ENCODE results near the gene BRF1.

The BRF1 gene

DNA sequence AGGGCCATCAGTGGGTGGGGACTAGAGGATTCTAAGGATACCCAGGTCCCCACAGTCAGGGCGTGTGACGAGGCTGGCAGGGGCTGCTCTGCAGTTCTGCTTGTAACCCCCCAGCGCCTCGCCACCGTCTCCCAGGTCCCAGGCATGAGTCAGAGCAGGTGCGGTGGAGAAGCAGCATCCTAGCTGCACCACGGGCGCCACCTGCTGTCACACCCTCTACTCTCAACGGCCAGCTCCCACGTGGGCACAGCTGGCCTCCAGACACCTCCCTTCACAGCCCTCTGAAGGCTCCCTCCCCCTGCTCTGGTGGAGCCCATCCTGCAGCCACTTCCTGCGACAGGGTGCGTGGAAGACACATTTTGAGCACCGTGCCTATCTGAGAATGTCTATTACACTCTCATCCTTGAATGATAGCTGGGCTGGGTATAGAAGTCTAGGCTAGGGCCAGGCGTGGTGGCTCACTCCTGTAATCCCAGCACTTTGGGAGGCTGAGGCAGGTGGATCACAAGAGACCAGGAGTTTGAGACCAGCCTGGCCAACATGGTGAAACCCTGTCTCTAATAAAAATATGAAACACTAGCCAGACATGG is 112.8 kb downstream of the BRF1 start:
- Histone ChIP-seq H3K27ac (ENCODE audit: low read length) (no peak overlapping the region), H3K4me1 (ENCODE audit: control insufficient read depth, insufficient read depth, low read length) (no peaks in the 10 kb centered on the region), H3K9ac (ENCODE audit: low read length in 2 of 2) (no peak overlapping the region), H3K4me3 (ENCODE audit: low read length in 2 of 2) (no peak overlapping the region), H3K9me3 (ENCODE audit: control insufficient read depth in 2 of 2, low read length in 2 of 2) (peaks cover 0 to 5% of the 10 kb centered on the region in 2 donors), H3K36me3 (ENCODE audit: control insufficient read depth in 2 of 2, insufficient read depth in 2 of 2, low read length in 2 of 2) (no peaks in the 10 kb centered on the region), H3K27me3 (ENCODE audit: control insufficient read depth in 1 of 2, insufficient read depth in 2 of 2, low read length in 2 of 2) (peaks cover 2 to 15% of the 10 kb centered on the region in 2 donors)

DNA sequence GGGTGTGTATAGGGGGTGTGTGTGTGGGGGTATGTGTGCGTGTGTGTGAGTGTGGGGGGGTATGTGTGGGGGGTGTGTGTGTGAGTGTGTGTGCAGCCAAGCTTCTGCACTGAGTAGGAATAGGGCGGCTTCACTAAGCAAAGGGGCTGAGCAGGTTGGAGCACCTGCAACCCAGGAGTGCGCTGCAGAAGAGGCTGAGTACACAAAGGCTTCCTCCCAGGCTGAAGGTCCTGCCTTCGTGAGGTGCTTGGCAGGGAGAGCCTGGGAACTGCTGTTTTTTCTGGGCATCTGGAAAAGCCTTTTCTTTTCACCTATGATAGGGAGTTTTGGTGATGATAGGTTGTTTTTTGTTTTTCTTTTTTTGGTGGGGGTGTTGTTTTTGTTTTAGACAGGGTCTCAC is 113.7 kb downstream of the BRF1 start:
- H3K9ac ChIP-seq (ENCODE audit: low read length in 2 of 2): no peak overlapping the region
- H3K9me3 ChIP-seq (ENCODE audit: control insufficient read depth in 2 of 2, low read length in 2 of 2): peaks cover 0 to 5% of the 10 kb centered on the region in 2 donors
- H3K36me3 ChIP-seq (ENCODE audit: control insufficient read depth in 2 of 2, insufficient read depth in 2 of 2, low read length in 2 of 2): no peaks in the 10 kb centered on the region
- no peaks in the 10 kb centered on the region for H3K4me1 ChIP-seq (ENCODE audit: control insufficient read depth, insufficient read depth, low read length)
- peaks cover 2 to 11% of the 10 kb centered on the region in 2 donors for H3K27me3 ChIP-seq (ENCODE audit: control insufficient read depth in 1 of 2, insufficient read depth in 2 of 2, low read length in 2 of 2)
- no peak overlapping the region for H3K27ac ChIP-seq (ENCODE audit: low read length)
- H3K4me3 ChIP-seq (ENCODE audit: low read length in 2 of 2): no peak overlapping the region

DNA sequence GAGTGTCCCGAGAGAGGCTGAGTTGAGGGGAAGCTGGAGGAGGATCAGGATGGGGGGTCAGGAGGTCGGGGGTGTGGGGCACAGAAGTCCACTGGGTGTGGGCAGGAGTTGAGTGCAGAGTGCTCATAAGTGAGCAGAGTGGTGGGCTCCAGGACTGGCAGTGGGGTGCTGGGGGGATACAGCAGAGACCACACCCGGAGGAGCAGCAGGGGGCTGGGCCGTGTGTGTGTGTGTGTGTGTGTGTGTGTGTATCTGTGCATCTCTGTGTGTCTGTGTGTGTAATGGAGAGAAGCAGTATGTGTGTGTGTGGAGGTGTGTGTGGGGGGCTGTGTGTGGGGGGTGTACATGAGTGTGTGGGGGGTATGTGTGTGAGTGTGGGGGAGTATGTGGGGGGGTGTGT is 114.8 kb downstream of the BRF1 start:
- Histone ChIP-seq H3K9ac (ENCODE audit: low read length in 2 of 2) (no peak overlapping the region), H3K27me3 (ENCODE audit: control insufficient read depth in 1 of 2, insufficient read depth in 2 of 2, low read length in 2 of 2) (peaks cover 0 to 7% of the 10 kb centered on the region in 2 donors), H3K9me3 (ENCODE audit: control insufficient read depth in 2 of 2, low read length in 2 of 2) (peaks cover 0 to 5% of the 10 kb centered on the region in 2 donors)

GRCh38 chr14:105185001-105185400 is 115.8 kb downstream of the BRF1 start:
- no peak overlapping the region for H3K4me3 ChIP-seq (ENCODE audit: low read length in 2 of 2)

More for the DNA sequence above, 114.8 kb downstream of the BRF1 start:
- Histone ChIP-seq H3K36me3 (ENCODE audit: control insufficient read depth in 2 of 2, insufficient read depth in 2 of 2, low read length in 2 of 2) (no peaks in the 10 kb centered on the region), H3K27ac (ENCODE audit: low read length) (no peak overlapping the region), H3K4me1 (ENCODE audit: control insufficient read depth, insufficient read depth, low read length) (no peaks in the 10 kb centered on the region), H3K4me3 (ENCODE audit: low read length in 2 of 2) (no peak overlapping the region)

DNA sequence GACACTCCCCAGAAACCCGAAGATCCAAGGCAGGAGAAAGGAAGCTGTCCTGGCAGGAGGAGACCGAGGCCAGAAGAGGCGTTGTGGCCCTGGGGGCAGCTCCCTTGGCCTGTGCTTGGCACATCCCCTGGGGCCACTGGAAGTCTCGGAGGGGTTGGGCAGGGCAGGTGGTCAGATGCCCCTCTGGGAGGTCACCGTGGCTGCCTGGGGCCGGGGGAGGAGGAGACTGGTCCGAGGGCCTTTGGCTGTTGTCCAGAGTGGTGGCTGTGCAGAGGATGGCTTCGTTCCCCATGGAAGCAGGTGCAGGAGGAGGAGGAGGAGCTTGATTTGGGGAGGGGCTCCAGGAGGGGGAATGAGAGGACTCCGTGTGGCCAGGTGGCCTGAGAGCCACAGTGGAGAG is 116.3 kb downstream of the BRF1 start:
- Histone ChIP-seq H3K4me1 (ENCODE audit: control insufficient read depth, insufficient read depth, low read length) (peaks cover 6% of the 10 kb centered on the region), H3K9ac (ENCODE audit: low read length in 2 of 2) (no peak overlapping the region), H3K36me3 (ENCODE audit: control insufficient read depth in 2 of 2, insufficient read depth in 2 of 2, low read length in 2 of 2) (no peaks in the 10 kb centered on the region), H3K27me3 (ENCODE audit: control insufficient read depth in 1 of 2, insufficient read depth in 2 of 2, low read length in 2 of 2) (peaks cover 6 to 9% of the 10 kb centered on the region in 2 donors), H3K27ac (ENCODE audit: low read length) (no peak overlapping the region), H3K4me3 (ENCODE audit: low read length in 2 of 2) (no peak overlapping the region), H3K9me3 (ENCODE audit: control insufficient read depth in 2 of 2, low read length in 2 of 2) (peaks cover 0 to 5% of the 10 kb centered on the region in 2 donors)

More at GRCh38 chr14:105185001-105185400, 115.8 kb downstream of the BRF1 start:
- peaks cover 6% of the 10 kb centered on the region for H3K4me1 ChIP-seq (ENCODE audit: control insufficient read depth, insufficient read depth, low read length)
- H3K27ac ChIP-seq (ENCODE audit: low read length): no peak overlapping the region
- no peak overlapping the region for H3K9ac ChIP-seq (ENCODE audit: low read length in 2 of 2)
- peaks cover 2 to 9% of the 10 kb centered on the region in 2 donors for H3K27me3 ChIP-seq (ENCODE audit: control insufficient read depth in 1 of 2, insufficient read depth in 2 of 2, low read length in 2 of 2)
- H3K36me3 ChIP-seq (ENCODE audit: control insufficient read depth in 2 of 2, insufficient read depth in 2 of 2, low read length in 2 of 2): no peaks in the 10 kb centered on the region
- H3K9me3 ChIP-seq (ENCODE audit: control insufficient read depth in 2 of 2, low read length in 2 of 2): peaks cover 0 to 5% of the 10 kb centered on the region in 2 donors

GRCh38 chr14:105182296-105183020 is 118.3 kb downstream of the BRF1 start:
- peaks cover 6% of the 10 kb centered on the region for H3K4me1 ChIP-seq (ENCODE audit: control insufficient read depth, insufficient read depth, low read length)
- H3K27ac ChIP-seq (ENCODE audit: low read length): no peak overlapping the region
- H3K9me3 ChIP-seq (ENCODE audit: control insufficient read depth in 2 of 2, low read length in 2 of 2): no peaks in the 10 kb centered on the region
- peaks cover 4 to 6% of the 10 kb centered on the region in 2 donors for H3K27me3 ChIP-seq (ENCODE audit: control insufficient read depth in 1 of 2, insufficient read depth in 2 of 2, low read length in 2 of 2)
- H3K4me3 ChIP-seq (ENCODE audit: low read length in 2 of 2): no peak overlapping the region
- no peak overlapping the region for H3K9ac ChIP-seq (ENCODE audit: low read length in 2 of 2)
- no peaks in the 10 kb centered on the region for H3K36me3 ChIP-seq (ENCODE audit: control insufficient read depth in 2 of 2, insufficient read depth in 2 of 2, low read length in 2 of 2)

GRCh38 chr14:105181549-105182295 is 119.1 kb downstream of the BRF1 start:
- H3K36me3 ChIP-seq (ENCODE audit: control insufficient read depth in 2 of 2, insufficient read depth in 2 of 2, low read length in 2 of 2): no peaks in the 10 kb centered on the region
- no peak overlapping the region for H3K4me3 ChIP-seq (ENCODE audit: low read length in 2 of 2)
- H3K9me3 ChIP-seq (ENCODE audit: control insufficient read depth in 2 of 2, low read length in 2 of 2): no peaks in the 10 kb centered on the region
- peaks cover 2 to 6% of the 10 kb centered on the region in 2 donors for H3K27me3 ChIP-seq (ENCODE audit: control insufficient read depth in 1 of 2, insufficient read depth in 2 of 2, low read length in 2 of 2)
- no peak overlapping the region for H3K27ac ChIP-seq (ENCODE audit: low read length)
- H3K9ac ChIP-seq (ENCODE audit: low read length in 2 of 2): no peak overlapping the region
- H3K4me1 ChIP-seq (ENCODE audit: control insufficient read depth, insufficient read depth, low read length): peaks cover 6% of the 10 kb centered on the region

DNA sequence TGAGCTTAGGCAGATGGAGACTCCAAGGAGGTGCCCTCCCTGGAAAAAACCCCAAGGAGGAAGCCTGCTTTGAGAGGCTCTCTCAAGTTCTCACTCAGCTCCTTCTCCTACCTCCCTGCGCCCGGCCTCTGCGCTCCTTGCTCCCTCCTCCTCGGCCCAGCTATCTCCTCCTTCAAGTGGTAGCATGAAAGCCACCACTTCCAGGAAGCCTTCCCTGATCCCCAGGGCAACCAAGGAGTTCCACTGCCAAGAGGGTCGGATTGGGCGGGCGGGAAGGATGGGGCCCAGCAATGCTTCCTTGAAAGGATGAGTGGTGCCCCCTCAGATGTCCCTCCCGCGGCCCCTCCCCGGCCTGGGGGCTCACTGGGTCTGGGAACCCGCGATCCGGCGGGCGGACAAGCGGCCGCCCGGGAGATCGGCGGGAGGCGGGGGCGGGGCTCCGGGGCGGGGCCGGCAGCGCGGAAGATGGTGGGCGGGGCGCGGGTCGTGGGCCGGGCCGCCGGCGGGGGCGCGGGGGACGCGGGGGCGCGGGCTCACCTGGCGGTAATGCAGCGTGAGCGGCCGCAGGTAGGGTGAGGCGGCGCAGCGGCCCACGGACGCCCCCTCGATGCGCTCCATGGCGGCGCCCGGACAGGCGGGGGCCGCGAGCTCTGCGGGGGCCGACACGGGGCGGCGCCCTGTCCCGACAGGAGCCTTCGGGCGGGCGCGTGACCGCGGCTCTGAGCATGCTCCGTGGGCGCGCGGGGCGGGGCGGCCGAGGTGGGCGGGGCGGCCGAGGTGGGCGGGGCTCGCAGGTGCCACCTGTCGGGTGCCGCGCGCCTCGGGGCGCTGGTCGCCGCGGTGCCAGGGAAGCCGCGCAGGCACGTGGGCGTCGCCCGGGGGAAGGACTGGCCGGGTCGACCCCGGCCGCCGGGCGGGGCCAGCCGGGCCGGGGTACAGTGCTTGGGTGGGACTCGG is 119.9 kb downstream of the BRF1 start, which contains the start of gene NUDT14:
Gene NUDT14, minus strand, starts transcription at position 721 of the 957 bp plus-strand sequence. Its CDS starts 103 bp downstream, at position 618.
- H3K4me3 ChIP-seq (ENCODE audit: low read length in 2 of 2): peak within 1 kb of the TSS; percentile 53 to 67
- H3K4me1 ChIP-seq (ENCODE audit: control insufficient read depth, insufficient read depth, low read length): peaks cover 6% of the 10 kb centered on the region
- peaks cover 2 to 6% of the 10 kb centered on the region in 2 donors for H3K27me3 ChIP-seq (ENCODE audit: control insufficient read depth in 1 of 2, insufficient read depth in 2 of 2, low read length in 2 of 2)
- H3K9ac ChIP-seq (ENCODE audit: low read length in 2 of 2): peak within 1 kb of the TSS in 1 of 2 donors; percentile 21
- no peaks in the 10 kb centered on the region for H3K36me3 ChIP-seq (ENCODE audit: control insufficient read depth in 2 of 2, insufficient read depth in 2 of 2, low read length in 2 of 2)
- H3K9me3 ChIP-seq (ENCODE audit: control insufficient read depth in 2 of 2, low read length in 2 of 2): no peaks in the 10 kb centered on the region
- no peak within 1 kb of the TSS for H3K27ac ChIP-seq (ENCODE audit: low read length)

GRCh38 chr14:105179191-105179590 is 121.6 kb downstream of the BRF1 start:
- Histone ChIP-seq H3K9ac (ENCODE audit: low read length in 2 of 2) (no peak overlapping the region), H3K27me3 (ENCODE audit: control insufficient read depth in 1 of 2, insufficient read depth in 2 of 2, low read length in 2 of 2) (peaks cover 2 to 6% of the 10 kb centered on the region in 2 donors)

DNA sequence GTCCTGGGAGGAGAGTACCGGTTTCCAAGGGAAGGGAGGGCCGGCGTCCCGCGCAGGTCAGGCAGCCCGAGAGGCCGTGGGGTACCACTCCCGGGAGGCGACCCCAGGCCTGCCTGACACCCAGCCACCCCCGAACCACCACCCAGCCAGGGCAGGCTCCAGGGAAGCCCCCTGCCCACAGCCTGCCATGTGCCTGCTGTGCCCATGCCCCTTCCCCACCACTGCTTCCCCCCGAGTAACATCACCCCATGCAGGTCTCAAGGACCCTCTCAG is 122.0 kb downstream of the BRF1 start:
- no peak overlapping the region for H3K4me3 ChIP-seq (ENCODE audit: low read length in 2 of 2)
- no peaks in the 10 kb centered on the region for H3K9me3 ChIP-seq (ENCODE audit: control insufficient read depth in 2 of 2, low read length in 2 of 2)
- no peak overlapping the region for H3K27ac ChIP-seq (ENCODE audit: low read length)
- peaks cover 9% of the 10 kb centered on the region for H3K4me1 ChIP-seq (ENCODE audit: control insufficient read depth, insufficient read depth, low read length)
- H3K36me3 ChIP-seq (ENCODE audit: control insufficient read depth in 2 of 2, insufficient read depth in 2 of 2, low read length in 2 of 2): no peaks in the 10 kb centered on the region
- H3K9ac ChIP-seq (ENCODE audit: low read length in 2 of 2): no peak overlapping the region
- H3K27me3 ChIP-seq (ENCODE audit: control insufficient read depth in 1 of 2, insufficient read depth in 2 of 2, low read length in 2 of 2): peaks cover 2 to 6% of the 10 kb centered on the region in 2 donors

More at GRCh38 chr14:105179191-105179590, 121.6 kb downstream of the BRF1 start:
- no peak overlapping the region for H3K4me3 ChIP-seq (ENCODE audit: low read length in 2 of 2)
- H3K27ac ChIP-seq (ENCODE audit: low read length): no peak overlapping the region
- peaks cover 9% of the 10 kb centered on the region for H3K4me1 ChIP-seq (ENCODE audit: control insufficient read depth, insufficient read depth, low read length)
- H3K36me3 ChIP-seq (ENCODE audit: control insufficient read depth in 2 of 2, insufficient read depth in 2 of 2, low read length in 2 of 2): no peaks in the 10 kb centered on the region
- no peaks in the 10 kb centered on the region for H3K9me3 ChIP-seq (ENCODE audit: control insufficient read depth in 2 of 2, low read length in 2 of 2)

Measured in stomach smooth muscle (tissue), 2 donors.